GM19043 (cell line): ENCODE measurements around the gene CYP27B1.

Experiments
- ATAC-seq: cut with Tn5 transposase; IDR thresholded peaks from one replicate; pipeline ENCODE4 v1.9.1; 2021; ENCODE audit warnings: low read depth; ENCODE audit not compliant: unreplicated experiment

The CYP27B1 gene

GRCh38 chr12:57767876-57768275 is 998 bp upstream of the CYP27B1 start:
- no peak for ATAC-seq

- ATAC-seq = no peak
Measured at GRCh38 chr12:57767305-57767698, 424 bp upstream of the CYP27B1 start.

GRCh38 chr12:57765698-57766463 is 997 bp downstream of the CYP27B1 start:
- peak; percentile 2 for ATAC-seq

- peak; percentile 44 for ATAC-seq
Measured at GRCh38 chr12:57765003-57765697, 1.7 kb downstream of the CYP27B1 start.

GRCh38 chr12:57764662-57765002 is 2.2 kb downstream of the CYP27B1 start:
- ATAC-seq = no peak

- ATAC-seq = no peak
Measured at GRCh38 chr12:57763881-57764661, 2.8 kb downstream of the CYP27B1 start.

- ATAC-seq = no peak
Measured at GRCh38 chr12:57762463-57762862, 4.4 kb downstream of the CYP27B1 start.

DNA sequence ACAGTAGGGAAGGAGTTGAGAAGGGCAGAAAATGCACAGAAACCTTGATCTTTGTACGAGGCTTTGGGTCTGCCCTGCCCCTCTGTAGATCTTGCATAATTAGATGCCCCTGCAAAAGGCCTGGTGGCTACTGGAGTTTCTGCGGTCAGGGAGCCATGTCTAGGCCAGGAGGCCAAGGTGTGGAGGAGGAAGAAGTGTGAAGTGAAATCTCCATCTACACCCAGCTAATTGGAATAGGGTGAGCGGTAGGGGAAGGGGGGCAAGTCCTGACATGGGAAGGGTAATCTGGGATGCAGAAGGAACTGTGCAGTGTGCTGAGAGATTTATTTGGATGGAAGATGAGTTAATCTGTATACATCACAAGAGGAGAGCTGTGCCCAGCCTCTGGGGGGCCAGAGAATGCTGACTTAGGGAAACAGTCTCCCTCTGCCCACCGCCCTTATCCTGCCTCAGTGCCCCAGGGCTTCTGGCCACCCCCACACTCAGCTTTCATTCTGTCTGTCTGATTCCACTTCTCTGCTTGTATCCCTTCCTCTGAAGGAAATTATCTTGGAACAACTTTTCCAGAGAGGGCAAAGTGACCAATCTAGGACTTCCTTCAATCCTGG is 5.4 kb downstream of the CYP27B1 start:
- ATAC-seq = no peak

- ATAC-seq = no peak
Measured at GRCh38 chr12:57760347-57760982, 6.4 kb downstream of the CYP27B1 start.

GRCh38 chr12:57759360-57759980 is 7.4 kb downstream of the CYP27B1 start:
- no peak for ATAC-seq

- ATAC-seq = no peak
Measured at GRCh38 chr12:57758552-57759359, 8.1 kb downstream of the CYP27B1 start.

GRCh38 chr12:57757771-57758170 is 9.1 kb downstream of the CYP27B1 start:
- no peak for ATAC-seq

DNA sequence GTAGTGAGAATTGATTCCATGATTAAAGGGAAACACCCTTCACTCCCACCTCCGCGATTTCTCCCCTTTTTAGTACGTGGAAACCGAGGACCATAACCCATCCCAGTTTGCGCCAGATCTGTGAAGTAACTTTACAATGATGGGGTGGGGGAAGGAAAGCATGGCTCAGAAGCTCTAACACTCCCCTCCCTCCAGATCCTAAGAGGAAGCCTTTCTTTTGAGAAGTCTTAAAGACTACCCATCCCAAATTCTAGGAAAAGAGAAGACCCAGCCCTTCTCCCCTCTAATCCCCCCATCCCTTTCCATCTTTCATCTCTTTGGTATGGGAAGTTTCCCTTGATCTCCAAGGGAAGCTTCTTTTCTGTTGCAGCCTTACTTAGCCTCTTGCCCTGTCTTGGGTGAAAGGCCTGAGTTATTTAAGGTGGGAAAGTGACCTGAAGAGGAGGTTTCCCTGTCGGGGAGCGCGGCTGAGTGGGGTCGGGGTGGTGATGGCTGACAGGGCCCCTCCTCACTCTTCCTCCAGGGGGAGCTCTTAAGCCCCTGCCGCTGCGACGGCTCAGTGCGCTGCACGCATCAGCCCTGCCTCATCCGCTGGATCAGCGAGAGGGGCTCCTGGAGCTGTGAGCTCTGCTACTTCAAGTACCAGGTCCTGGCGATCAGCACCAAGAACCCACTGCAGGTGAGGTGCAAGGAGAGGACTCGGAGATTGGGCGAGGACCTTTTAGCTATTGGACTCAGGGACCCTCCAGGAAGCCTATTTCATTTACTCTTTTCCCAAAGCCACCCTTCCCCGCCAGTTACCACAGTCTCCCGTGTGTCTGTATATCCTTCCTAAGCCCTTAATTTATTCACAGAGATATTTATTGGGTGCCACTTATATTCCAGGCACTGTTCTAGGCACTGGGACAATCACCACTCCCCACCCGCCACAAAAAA is 10.2 kb downstream of the CYP27B1 start:
- no peak for ATAC-seq

GRCh38 chr12:57755454-57756372 is 11.2 kb downstream of the CYP27B1 start:
- ATAC-seq = no peak

GRCh38 chr12:57755194-57755453 is 11.8 kb downstream of the CYP27B1 start:
- ATAC-seq = no peak

- ATAC-seq = peak; percentile 37
Measured at GRCh38 chr12:57754411-57755193, 12.3 kb downstream of the CYP27B1 start, which contains the start of gene MARCHF9. TSS of gene MARCHF9 (plus strand) at chr12:57755103. CDS start at chr12:57755529, 426 bp downstream.
